NOMO-1 treated with dmso at 0.1 percent for 144 hours (cell line): ENCODE data around the gene CC2D2A.
A peak's percentile ranks its signal among the peaks of the same experiment; 100 is the strongest.

Experiments used
- DNase-seq: peaks from one replicate; lab custom pipeline; 2025; ENCODE audit not compliant: unreplicated experiment; lab: John Stamatoyannopoulos, UW

Gene CC2D2A

GRCh38 chr4:15636818-15637217 is 167.1 kb downstream of the CC2D2A start:
- DNase-seq, result no peak

- no peak for DNase-seq
Observed at GRCh38 chr4:15638418-15638817, 168.7 kb downstream of the CC2D2A start.

GRCh38 chr4:15648600-15648999 is 178.9 kb downstream of the CC2D2A start:
- no peak for DNase-seq

GRCh38 chr4:15649914-15650545 is 180.3 kb downstream of the CC2D2A start:
- peak; percentile 72 for DNase-seq
